NOMO-1 (cell line): ENCODE data around the gene RSPH1.

Experiments used
- DNase-seq, 2 experiments: peaks; one replicate each; lab custom pipeline; 2025; ENCODE audit not compliant: unreplicated experiment in 2 of 2; lab: John Stamatoyannopoulos, UW

The RSPH1 gene

DNA sequence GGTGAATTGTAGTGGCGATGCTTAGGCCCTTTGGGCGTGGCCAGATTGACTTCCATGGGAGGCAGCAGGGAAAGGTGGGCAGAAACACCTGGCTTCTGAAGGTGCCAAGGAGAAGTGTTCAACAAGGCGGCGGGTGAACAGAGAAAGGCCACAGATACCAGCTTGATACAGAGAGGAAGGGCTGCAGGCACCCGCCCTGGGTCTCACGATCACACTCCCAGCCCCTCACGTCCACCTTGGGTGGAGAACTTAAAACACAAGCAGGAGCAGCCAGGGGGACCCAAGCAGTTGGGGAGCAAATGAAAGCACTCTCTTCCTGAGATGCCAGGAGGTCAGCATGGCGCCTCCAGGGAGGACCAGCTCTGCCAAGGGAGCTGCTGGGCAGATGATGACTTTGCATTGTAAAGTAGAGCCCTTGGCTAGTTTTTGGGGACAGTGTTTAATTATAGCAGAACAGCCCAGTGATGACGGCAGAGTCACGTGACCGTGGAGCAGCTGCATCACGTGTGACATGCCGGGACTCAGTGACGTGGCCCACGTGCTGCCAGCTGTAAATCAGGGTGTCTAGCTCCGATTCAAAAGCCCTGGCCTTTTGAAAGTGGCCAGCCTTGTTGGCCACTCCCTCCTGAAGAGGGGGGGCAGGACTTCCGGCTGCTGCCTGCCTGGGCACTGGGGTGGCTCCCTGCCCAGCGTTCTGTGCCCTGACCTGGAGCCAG, 36.6 kb upstream of the RSPH1 start:
- DNase-seq: no peak

DNA sequence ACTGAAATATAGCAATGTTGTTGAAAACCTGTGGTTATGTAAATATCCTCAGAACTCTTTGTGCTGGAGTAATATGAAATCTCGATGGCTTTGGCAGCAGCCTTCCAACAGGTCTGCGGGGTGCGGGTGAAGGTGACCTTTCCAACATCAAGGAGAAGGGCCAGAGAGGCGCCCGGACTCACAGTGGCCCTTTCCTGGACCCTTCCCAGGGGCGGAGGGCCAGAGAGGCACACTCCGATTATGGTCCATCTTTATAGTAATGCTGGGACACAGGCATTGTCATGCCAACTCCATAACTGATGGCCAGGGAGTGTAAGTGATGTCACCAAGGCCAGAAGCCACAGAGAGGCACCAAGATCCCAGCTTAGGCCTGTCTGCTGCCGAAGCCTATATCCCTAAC, 35.7 kb upstream of the RSPH1 start:
- DNase-seq: no peak

DNA sequence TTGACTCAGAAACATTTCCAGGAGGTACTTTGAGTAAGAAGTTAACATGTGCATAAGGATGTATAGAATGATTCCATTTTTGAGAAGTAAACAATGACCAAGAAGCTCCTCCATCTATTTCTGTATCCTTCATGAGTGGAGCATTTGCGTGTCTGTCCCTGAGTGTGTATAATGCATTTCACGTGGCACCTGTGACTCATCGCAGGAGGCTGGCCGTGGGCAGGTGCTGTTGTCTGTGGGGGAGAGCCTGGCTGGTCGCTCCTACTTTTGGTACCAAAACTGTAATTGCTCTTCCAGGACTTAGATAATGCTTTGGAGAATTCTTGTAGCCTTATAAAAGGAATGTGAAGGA, 34.1 kb upstream of the RSPH1 start:
- DNase-seq: no peak

DNA sequence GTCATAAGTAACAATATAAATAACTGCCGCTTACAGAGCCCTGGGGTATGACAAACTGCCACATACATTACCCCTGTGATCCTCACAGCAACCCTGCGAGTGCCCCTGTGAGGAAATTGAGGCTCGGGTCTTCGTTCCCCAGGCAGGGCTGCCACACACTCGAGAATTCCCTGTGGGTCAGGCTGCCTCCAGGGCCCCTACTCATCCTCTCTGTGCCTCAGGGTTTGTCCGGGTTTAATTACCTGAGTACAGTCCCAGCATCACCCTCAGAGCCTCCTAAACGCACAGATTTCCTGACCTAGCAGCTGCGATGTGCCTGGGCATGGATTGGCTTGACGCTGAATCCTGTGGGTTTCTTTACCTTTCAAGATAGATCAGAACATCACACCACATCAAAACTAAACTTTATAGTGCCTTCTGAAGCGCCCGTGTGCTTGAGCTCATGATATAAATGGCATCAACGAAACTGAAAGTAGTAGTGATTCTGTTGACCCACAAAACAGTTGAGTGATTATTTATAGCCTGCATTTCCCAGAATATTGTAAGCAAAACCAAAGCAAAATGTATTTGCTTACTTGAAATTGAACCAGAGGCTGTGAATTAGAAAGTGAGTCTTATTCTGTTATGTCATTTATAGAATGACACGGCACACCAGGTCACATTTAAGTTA, 31.6 kb upstream of the RSPH1 start:
- peak in 1 of 2 experiments; percentile 20 for DNase-seq

DNA sequence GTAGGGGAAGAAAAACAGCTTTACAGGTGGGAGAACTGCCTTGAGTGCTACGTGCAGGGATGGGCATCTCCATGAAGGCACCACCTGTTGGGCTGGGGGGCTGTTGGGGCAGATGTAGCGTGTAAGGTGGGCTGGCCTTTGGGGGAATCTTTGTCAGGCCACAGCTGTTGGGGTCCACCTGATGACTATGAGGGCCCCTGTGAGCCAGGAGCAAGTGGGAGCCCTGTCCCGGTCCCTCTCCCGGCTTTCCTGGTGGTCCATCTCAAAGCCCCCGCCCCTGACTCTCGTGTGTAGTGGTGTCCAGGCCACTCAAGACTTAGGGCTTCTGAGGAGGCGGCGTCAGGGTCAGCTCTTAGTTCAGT, 31.1 kb upstream of the RSPH1 start:
- no peak for DNase-seq

DNA sequence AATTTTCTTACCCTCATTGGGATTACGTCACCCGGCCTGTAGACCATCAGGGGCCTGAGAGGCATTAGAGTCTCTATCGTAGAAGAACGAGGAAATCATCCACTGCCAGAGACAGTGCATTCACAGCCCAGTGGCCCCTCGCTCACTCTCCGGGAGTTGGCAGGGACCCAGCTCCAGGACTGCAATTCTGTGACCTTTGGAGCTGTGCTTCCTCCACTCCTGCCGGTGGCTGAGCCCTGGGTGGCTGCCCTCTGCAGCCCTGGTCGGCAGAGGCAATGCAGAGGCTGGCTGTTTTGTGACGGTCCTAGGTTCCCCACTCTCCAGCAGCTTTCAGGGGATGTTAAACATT, 30.3 kb upstream of the RSPH1 start:
- no peak for DNase-seq

DNA sequence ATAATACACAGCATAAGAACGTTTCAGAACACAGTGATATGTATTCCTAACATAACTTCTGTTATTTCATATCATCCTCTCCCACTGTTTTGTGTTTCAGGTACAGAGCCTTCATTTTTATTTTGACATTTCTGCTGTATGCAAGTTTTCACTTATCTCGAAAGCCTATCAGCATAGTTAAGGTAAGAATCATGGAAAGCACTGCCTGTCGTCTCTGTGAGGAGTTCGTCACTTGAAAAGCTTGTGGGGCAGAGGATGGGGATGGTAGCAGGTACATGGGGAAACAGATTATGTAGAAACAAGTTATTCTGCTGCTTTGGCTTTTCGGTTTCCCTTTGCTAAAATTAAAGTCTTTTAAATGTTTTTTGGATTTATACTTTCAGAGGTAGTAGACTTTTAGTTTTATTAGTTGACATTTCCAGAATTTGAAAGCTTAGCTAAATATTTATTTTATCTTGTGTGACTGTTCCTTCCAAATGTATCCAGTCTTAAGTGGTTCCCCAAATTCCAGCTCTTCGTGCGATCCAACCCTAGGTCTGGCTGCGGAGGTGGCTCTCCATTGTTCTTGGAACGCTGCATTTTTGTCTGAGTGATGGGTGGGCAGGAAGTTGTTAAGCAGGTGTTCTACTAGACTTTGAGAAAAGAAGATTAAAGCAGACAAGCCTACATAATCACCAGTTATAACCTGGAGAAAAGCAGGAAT, 29.8 kb upstream of the RSPH1 start:
- no peak for DNase-seq

DNA sequence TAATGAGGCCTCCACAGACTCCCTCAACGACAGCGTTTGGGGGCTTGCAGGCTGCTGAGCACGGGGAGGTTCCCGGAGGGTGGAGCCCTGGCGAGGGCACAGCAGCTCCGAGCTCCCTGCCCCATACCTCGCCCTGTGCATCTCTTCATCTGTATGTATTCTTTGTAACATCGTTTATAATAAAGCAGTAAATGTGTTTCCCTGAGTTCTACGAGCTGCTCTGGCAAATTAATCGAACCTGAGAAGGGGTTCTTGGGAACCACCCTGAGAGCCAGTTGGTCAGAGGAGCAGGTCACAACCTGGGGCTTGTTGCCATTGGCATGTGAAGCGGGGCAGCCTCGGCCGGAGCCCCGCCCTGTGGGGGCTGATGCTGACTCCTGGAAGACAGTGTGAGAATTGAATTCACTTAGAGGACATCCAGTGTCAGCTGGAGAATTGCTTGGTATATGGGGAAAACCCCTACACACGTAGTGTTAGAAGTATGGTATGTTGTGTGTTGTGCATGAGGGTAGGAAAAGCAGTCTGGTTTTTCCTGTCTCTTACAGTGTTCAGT, 29.1 kb upstream of the RSPH1 start:
- no peak for DNase-seq

DNA sequence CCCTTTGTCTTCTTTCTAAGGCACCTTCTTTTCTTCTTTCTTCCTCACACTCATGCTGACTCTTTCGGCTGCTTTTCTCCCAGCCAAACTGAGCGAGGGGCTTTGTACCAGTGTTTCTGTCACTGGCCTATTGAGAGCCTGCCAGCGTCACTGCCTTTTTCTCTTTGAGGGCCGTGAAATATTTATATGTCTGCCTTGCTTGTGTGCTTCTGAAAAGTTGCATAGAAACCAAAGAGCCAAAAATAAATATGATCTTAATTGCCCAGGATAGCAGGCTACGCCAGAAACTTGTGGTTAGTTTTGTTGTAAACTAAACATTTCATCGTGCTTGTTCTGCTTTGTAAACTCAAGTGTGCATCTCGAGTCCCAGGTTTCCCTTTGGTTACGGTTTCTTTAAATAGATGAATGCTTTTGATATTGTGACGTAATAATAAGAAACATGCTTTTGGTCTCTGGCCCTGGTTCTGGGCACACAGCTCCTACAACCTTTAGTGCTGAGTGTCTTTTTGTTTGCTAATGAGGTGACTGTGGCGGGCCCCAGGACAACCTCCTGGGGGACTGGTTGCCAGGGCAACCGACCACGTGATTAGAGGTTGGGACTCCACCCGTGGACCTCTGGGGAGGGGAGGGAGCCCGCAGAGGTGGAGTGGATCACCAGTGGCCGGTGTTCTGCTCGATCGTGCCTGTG, 28.5 kb upstream of the RSPH1 start:
- peak in 1 of 2 experiments; percentile 20 for DNase-seq

DNA sequence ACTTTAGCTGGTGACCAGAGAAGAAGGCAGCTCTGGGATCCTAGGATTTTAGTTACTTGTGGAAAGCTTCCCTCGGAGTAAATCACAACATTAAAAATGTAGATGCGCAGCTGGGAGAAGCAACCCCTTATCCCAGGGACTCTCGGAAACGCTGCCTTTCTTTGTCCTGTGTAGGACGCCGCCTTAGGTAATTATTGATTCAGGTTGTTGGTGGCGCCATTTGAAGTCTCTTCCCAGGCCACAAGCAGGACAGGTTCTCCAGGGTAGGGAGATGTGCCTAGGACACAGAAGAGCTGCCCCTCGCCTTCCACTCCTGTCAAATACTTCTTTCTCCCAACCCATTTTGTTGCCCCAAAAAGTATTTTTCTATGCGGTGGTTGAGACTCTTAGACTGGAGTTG, 27.9 kb upstream of the RSPH1 start:
- DNase-seq: no peak

DNA sequence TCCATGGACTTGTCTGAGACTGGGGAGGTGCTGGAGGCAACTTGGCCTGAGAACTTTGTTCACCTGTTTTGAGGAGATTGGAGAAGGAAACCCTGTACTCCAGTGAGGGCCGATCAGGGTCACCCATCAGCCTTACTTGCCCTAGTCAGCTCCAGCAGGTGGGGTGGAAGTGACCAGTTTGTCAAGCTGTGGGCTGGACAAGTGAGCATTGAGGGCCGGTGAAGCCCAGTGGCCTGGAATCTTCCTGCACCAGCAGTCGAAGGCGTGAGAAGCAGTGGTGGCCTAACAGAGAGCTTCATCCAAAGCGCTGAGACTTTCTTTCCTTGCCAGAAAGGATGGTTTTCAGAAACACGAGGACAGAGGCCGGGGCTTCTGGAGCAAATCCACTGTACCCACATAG, 27.2 kb upstream of the RSPH1 start:
- no peak for DNase-seq

DNA sequence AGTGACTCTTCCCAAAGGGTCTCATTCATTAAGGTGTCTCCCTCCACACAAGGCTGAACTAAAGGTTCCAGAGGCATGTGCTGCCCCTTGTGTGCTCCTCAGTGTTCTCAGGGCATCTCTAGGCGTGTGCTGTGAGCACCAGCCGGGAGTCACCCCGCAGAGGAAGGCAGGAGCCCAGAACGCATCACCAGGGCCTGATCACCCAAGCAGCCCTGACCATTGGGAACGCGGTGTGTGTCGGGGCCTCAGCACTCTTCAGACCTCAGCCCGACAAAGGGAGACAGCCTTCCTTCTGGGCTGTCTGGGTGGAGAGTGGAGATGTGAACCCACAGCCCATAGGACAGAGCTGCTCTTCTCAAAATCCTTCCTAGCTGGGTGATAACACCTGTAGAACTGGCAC, 26.7 kb upstream of the RSPH1 start:
- no peak for DNase-seq

DNA sequence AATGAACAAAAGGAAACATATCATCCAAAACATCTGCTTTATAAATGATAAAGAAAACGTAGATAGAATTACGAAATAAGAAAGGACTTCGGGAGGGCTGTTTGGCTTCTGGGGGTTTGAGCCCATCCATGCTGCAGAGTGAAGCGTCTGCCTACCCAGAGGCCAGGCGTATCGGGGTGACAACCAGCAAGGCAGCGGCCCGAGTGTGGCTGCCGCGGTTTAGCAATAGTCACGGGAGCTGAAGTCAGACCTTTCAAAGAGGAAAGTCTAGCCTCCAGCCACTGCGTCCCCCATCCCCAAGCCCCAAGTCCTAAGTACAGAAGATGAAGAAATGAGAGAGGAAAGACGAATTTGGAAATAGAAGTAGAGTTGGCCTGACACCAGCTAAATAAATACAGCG, 26.2 kb upstream of the RSPH1 start:
- DNase-seq: no peak

DNA sequence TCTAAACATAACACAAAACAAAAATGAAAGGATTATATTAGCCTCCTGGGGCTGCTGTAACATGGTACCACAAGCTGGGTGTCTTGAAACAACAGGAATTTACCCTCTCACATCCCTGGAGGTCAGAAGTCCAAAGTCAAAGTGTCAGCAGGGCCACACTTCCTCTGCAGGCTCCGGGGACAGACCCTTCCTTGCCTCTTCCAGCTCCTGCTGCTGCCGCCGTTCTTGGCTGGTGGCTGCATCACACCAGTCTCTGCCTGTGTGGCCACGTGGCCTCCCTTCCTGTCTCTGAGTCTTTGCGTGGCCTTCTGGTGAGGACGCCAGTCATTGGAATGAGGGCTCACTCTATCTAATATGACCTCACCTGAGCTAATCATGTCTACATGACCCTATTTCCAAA, 25.8 kb upstream of the RSPH1 start:
- no peak for DNase-seq

DNA sequence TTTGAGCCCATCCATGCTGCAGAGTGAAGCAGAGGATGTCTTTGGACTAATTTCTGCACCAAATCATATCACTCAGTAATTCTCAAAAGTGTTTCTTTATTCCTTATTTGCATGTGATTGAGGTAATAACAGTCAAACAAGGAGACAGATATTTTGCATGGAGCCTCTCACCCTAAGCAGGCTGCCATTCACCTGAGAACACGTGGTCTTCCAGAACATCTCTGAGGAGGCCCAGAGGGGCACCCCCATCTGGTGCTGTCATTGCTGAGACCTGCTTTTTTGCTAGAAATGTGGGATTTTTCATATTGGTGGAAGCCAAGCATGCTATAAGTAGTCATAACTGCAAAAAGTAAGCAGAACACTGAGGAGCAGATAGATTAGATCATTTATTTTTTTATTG, 25.4 kb upstream of the RSPH1 start:
- no peak for DNase-seq

DNA sequence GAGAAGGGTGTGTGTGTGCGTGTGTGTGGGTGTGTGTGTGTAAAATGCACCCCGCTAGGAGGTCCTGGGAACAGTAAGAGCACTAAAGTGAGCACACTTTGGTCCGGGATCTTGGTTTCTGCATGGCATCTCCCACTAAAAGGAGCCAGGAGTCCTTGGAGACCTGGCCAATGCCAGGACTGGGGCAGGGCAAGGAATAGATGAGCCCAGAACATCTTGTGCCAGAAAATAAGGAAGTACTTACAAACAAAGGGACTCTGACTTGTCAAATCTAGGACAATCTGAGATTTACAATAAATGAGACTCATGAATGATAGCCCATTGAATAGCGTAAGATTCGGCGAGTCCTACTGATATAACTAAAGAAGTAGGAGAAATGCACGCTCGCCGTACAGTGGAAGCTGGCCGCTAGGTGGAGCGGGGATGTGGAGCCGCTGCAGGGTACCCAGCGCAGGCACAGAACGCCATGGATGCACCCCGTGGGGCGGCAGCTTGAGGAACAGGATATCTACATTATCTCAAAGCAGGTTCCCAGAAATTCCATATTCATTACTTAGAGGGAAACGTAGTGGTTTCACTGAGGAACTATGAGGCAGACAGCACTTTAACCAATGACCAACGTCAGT, 24.7 kb upstream of the RSPH1 start:
- no peak for DNase-seq

DNA sequence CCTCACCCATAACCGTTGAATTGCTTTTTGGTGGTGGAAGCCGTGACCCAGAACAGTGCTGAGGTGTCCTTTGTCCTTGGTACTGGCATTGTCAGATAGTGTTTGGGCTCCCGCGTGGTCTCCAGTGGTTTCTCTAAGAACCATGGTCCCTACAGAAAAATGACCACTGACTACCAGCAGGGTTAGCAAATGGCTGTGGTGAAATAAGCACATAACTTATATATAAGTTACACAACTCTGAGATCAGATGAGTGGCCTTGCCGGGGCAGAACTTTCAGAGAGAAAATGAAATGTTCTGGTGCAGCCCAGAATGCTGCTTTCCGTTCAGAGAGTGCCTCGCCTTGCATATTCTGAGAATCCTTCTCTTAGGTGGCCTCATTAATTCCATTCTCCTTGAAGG, 22.6 kb upstream of the RSPH1 start:
- DNase-seq: no peak

DNA sequence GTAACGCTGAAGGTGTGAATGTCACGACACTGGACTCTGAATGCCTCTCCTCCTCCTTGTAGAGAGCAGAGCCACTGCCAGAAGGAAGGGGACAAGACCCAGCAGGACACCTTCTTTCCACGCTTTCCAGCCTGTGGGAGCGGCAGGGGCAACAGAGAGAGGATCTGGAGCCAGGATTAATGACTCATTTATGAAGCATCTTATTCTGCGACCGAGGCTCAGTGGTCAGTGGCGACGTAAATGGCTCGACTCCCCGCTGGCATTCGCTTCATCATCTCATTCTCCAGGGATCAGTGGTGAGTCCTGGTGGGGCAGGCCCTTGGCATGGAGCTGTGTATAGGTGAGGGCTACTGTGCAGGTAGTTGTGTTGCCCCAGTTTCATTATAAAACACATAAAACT, 22.2 kb upstream of the RSPH1 start:
- no peak for DNase-seq

DNA sequence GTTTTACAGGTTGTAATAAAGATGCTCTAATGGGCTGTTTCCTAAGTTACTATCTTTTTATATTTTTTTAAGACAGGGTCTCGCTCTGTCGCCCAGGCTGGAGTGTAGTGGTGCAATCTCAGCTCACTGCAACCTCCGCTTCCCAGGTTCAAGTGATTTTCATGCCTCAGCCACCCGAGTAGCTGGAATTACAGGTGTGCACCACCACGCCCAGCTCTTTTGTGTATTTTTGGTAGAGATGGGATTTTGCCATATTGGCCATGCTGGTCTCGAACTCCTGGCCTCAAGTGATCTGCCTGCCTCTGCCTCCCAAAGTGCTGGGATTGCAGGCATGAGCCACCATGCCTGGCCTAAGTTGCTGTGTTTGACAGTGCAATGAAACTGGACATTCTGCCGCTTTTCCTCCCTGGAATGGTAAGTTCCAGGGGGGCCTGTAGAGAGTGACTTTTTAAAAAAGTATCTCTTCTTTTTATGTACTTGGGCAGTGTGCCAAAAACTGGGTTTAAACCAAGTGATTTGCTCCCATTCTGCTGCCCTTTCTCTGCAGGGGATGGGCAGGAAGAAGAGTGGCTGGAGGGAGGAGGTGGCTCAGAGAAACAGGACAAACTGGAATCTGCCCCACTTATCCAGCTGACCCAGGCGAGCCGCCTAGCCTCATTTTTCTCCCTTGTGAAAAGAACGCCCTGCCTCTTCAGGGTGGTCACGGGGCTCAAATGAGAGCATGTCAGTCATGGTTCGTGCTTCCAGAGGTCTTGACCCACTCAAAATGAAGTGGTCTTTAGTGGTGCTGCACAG, 19.9 kb upstream of the RSPH1 start:
- no peak for DNase-seq

DNA sequence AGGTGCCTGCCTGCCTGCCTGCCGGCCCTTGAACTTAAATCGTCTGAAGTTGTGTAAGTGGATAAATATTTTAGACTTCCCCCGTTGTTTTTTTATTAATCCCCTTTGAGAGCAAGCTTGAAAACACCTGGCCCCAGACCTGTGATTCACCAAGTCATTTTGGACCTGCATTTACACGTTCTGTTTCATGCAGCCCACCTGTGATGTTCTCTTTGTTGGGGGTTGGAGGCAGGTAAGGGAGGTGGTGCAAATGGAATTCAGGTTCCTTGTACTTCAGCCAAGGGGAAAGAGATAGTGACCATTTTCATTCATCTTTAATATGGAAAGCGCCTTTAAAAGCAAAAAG, 18.8 kb upstream of the RSPH1 start:
- no peak for DNase-seq
